ENCODE measurements around the gene ARG2. TPM values are rescaled to one million over a fixed set of nuclear protein-coding genes. Genes with fewer than 3 reads are reported as not detected.

ARG2 gene
- polyA plus RNA-seq, 1 donor (not counting 4 experiments of a cell fraction or from before 2014, with no cell fraction given): 8.2 TPM

DNA sequence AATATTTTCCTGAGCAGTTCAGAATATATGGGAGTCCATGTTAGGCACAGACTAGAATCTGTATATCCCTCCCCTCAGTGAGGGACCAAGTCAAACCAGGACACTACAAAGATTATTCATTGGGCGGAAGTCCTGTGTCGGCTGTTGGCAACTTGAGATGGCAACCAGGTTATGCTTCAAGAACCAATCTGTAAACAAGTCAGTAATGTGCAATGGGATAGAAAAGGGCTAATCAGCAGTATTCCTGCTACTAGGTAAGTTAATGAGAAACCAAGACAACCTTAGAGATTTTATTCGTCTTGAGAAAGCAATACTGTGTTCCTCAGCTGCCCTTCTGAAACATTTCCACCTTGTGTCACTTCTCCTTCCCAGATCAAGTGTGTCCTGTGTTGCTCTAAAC lies 26.4 kb downstream of the ARG2 start:
- H3K27ac ChIP-seq (ENCODE audit: control insufficient read depth, insufficient read depth, low read length): no peak overlapping the region
- DNase-seq (ENCODE audit: low read depth, low spot score) (no peak), FAIRE-seq (no peak)
- no peaks in the 10 kb centered on the region for H3K9me1 ChIP-seq (ENCODE audit: control insufficient read depth, extremely low read depth, insufficient read depth, low read length)
- no peak overlapping the region for H2AFZ ChIP-seq (ENCODE audit: control insufficient read depth, low read length)
- H3K4me3 ChIP-seq (ENCODE audit: control insufficient read depth in 2 of 3, extremely low read depth in 1 of 3, insufficient read depth in 2 of 3, low read depth in 1 of 3, low read length in 3 of 3): no peak overlapping the region
- H3K4me1 ChIP-seq (ENCODE audit: control insufficient read depth, extremely low read depth, insufficient read depth, low read length): peaks cover 13% of the 10 kb centered on the region
- H3K79me2 ChIP-seq (ENCODE audit: control insufficient read depth, insufficient read depth, low read length): no peaks in the 10 kb centered on the region
- H3K4me2 ChIP-seq (ENCODE audit: control insufficient read depth, extremely low read depth, insufficient read depth, low read depth, low read length): no peak overlapping the region
- no peaks in the 10 kb centered on the region for H3K27me3 ChIP-seq (ENCODE audit: control insufficient read depth, extremely low read depth, insufficient read depth, low read length)
- TF ChIP-seq, protein P1, sequence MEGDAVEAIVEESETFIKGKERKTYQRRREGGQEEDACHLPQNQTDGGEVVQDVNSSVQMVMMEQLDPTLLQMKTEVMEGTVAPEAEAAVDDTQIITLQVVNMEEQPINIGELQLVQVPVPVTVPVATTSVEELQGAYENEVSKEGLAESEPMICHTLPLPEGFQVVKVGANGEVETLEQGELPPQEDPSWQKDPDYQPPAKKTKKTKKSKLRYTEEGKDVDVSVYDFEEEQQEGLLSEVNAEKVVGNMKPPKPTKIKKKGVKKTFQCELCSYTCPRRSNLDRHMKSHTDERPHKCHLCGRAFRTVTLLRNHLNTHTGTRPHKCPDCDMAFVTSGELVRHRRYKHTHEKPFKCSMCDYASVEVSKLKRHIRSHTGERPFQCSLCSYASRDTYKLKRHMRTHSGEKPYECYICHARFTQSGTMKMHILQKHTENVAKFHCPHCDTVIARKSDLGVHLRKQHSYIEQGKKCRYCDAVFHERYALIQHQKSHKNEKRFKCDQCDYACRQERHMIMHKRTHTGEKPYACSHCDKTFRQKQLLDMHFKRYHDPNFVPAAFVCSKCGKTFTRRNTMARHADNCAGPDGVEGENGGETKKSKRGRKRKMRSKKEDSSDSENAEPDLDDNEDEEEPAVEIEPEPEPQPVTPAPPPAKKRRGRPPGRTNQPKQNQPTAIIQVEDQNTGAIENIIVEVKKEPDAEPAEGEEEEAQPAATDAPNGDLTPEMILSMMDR (optimal IDR thresholded peaks at IDR 0.05 in 1 of 3, IDR thresholded peaks at IDR 0.05 in 1 of 3, conservative IDR thresholded peaks at IDR 0.05 in 1 of 3; ENCODE audit: extremely low read depth in 1 of 3, insufficient read depth in 2 of 3, low read length in 3 of 3): no peak
- TF ChIP-seq EZH2 (IDR thresholded peaks at IDR 0.05; ENCODE audit: low read length): no peak
- dilution Hi-C loops (cut with MboI; ENCODE audit: extremely low pct_ligation_motif_present, low sequenced_read_pairs): no loop called here
- peaks cover 5 to 28% of the 10 kb centered on the region in 2 experiments for H3K36me3 ChIP-seq (ENCODE audit: control insufficient read depth in 2 of 2, extremely low read depth in 1 of 2, insufficient read depth in 2 of 2, low read length in 2 of 2)
- H3K9me3 ChIP-seq (ENCODE audit: control insufficient read depth, low read depth, low read length): no peaks in the 10 kb centered on the region
- H3K9ac ChIP-seq (ENCODE audit: control insufficient read depth, extremely low read depth, insufficient read depth, low read length): no peak overlapping the region
- no peaks in the 10 kb centered on the region for H4K20me1 ChIP-seq (ENCODE audit: control insufficient read depth, extremely low read depth, insufficient read depth, low read length)

DNA sequence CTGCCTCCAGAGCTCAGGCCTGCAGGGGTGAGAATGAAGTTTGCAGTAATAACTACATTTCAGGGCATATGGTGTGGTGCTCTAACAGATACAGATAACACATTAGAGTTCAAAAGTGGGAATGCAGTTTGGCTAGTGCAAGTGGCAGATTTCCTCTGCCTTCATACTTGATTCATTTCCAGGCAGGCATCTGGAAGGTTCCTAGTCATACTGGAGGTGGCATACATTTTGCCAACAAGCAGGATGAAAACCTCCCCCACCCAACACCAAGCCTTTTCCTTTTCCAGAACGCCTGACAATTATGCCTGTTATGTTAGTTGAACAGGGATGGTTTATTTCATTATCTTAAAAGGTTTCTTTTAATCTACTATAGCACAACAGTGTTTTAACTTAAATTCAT lies 30.4 kb downstream of the ARG2 start:
- Histone ChIP-seq H3K27ac (ENCODE audit: control insufficient read depth, insufficient read depth, low read length) (peak overlapping the region; percentile 69), H3K4me3 (ENCODE audit: control insufficient read depth in 2 of 3, extremely low read depth in 1 of 3, insufficient read depth in 2 of 3, low read depth in 1 of 3, low read length in 3 of 3) (no peak overlapping the region), H2AFZ (ENCODE audit: control insufficient read depth, low read length) (no peak overlapping the region), H3K27me3 (ENCODE audit: control insufficient read depth, extremely low read depth, insufficient read depth, low read length) (no peaks in the 10 kb centered on the region), H3K9ac (ENCODE audit: control insufficient read depth, extremely low read depth, insufficient read depth, low read length) (no peak overlapping the region), H3K9me1 (ENCODE audit: control insufficient read depth, extremely low read depth, insufficient read depth, low read length) (no peaks in the 10 kb centered on the region), H3K4me1 (ENCODE audit: control insufficient read depth, extremely low read depth, insufficient read depth, low read length) (peaks cover 15% of the 10 kb centered on the region), H3K79me2 (ENCODE audit: control insufficient read depth, insufficient read depth, low read length) (no peaks in the 10 kb centered on the region), H3K36me3 (ENCODE audit: control insufficient read depth in 2 of 2, extremely low read depth in 1 of 2, insufficient read depth in 2 of 2, low read length in 2 of 2) (peaks cover 11 to 50% of the 10 kb centered on the region in 2 experiments), H4K20me1 (ENCODE audit: control insufficient read depth, extremely low read depth, insufficient read depth, low read length) (no peaks in the 10 kb centered on the region), H3K9me3 (ENCODE audit: control insufficient read depth, low read depth, low read length) (no peaks in the 10 kb centered on the region), H3K4me2 (ENCODE audit: control insufficient read depth, extremely low read depth, insufficient read depth, low read depth, low read length) (no peak overlapping the region)
- dilution Hi-C loops (cut with MboI; ENCODE audit: extremely low pct_ligation_motif_present, low sequenced_read_pairs): no loop called here
- TF ChIP-seq EZH2 (IDR thresholded peaks at IDR 0.05; ENCODE audit: low read length): no peak
- TF ChIP-seq, protein P1 (optimal IDR thresholded peaks at IDR 0.05 in 1 of 3, IDR thresholded peaks at IDR 0.05 in 1 of 3, conservative IDR thresholded peaks at IDR 0.05 in 1 of 3; ENCODE audit: extremely low read depth in 1 of 3, insufficient read depth in 2 of 3, low read length in 3 of 3): no peak
- FAIRE-seq: no peak
- DNase-seq (ENCODE audit: low read depth, low spot score): no peak

Measured in keratinocyte (primary cell).